ELF-1 (cell line): ENCODE data around the gene SOX5.

Source experiments
- DNase-seq: peaks from one replicate; pipeline ENCODE4 v3.0.0-alpha.2; 2016; ENCODE audit warnings: low read depth, low spot score

The SOX5 gene

DNA sequence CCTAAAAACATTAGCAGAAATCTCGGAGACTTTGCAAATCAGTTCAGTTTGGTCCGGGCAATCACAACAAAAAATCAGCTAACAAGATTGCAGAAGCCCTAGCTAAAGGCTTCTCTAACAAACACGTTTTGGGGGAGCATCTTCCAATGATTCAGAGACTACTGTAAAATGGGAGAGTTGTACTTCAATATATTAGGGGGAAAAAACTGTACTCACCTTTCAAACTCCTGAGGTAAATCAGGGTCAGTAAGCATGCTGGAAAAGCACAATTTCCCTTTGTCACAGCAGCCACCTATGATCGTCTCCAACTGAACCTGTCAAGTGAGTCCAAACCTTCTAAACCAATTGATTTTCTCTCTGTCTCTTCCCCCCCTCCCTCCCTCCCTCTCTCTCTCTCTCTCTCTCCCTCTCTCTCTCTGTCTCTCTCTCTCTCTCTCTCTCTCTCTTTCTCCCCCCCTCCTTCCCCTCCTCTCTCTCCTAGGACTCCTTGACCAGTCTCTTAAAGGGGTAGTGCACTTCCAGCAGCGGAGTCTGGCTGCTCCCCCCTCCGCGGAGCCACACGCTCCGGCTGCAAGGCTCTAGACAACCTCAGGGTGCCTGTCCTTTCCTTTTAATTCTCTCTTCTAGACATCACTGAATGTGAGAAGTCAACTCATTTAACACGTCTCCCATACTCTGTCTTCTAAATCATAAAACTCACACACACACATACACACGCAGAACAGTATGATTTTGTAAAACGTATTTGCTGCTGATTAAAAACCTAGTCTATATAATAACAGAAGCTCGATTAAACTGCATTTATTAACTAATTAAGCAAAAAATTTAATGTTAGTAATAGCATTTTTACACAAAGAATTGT, at the start of gene SOX5:
SOX5 (minus strand) TSS at position 323 of the 862 bp plus-strand sequence; CDS start at position 254, 69 bp downstream.
- DNase-seq: peak; percentile 79

DNA sequence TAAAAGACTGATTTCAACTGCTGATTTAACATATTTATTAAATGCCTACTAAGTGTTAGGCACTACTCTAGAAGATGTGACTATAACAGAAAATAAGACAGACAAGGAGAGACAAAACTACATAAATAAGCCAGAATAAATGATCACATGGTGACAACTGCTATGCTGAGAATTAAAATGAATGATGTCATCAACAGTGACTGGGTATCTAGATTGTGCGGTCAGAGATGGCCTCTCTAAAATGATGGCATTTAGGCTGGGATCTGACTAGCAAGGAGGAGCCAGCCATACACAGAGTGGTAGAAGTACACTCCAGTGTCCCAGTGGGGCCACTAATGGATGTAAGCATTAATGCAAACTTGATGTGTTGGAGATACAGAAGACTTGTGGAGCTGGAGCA, 37.6 kb upstream of the SOX5 start:
- DNase-seq: no peak

DNA sequence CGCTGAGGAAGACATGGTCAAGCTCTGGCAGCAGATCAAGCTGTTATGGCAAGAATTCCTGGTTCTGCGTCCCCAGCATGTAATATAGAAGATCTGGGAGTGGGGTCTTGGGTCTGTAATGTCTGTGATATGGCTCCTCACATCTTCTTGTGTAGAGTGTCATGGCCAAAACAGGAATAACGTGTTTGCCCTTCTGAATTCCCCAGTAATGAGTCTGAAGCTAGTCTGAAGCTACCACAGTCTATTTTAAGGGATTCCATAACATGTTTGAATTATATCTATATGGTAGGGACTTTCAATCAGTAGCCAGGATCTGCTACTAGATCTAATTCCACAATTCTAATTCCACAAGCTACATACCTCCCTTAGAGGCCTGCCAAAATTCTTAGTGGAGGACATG, 31.4 kb upstream of the SOX5 start:
- no peak for DNase-seq

DNA sequence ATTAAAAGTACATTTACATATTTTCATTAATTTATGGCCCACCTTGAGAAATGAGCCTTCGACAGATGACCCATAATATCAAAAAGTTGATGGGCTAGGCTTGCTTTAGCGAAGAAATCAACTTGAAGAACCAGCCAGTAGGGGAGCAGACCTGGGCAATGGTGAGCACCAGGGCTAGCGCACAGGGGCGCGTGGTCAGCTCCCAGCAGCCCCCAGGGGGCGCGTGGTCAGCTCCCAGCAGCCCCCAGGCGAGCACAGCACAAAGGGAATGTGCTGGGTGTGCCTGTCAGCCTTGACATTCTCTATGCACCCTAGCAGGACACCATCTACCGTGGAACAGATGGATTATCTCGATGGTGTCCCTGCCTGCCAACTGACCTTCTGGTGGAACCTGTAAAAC, 15.3 kb upstream of the SOX5 start:
- DNase-seq: no peak

DNA sequence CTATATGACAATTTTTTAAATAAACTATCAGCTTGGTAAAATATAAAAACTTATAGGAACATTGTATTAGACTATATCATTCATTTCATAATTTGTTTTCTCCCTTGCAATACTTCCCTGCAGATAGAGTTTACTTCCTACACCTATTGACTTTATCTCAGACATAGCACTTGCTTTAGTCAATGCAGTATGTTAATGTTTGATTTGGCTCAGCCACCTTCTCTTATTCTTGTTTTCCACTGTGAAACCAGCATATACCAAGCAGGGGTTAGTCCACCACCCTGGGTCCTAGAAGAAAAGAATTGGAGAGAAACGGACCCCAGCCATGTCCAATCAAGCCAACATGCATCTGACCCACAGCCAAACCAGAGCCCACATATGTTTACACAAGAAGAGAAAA, 10.4 kb upstream of the SOX5 start:
- no peak for DNase-seq

DNA sequence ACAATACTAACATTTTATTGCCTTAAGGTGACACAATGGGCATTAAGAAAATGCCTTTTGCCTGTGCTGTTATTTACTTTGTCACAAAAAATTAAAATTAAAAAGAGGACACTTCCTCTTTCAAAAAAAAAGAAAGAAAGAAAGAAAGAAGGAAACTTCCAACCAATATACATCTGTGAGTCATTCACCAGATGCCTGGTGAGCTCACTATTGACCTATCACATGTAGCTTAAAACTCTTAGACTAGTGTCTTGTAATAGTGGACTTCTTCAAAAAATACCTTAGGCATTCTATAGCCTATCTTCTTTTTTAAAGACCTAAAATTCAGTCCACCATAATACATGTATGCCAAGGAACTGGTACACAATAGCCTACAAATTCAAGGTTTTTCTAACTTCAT, 4.9 kb upstream of the SOX5 start:
- no peak for DNase-seq

DNA sequence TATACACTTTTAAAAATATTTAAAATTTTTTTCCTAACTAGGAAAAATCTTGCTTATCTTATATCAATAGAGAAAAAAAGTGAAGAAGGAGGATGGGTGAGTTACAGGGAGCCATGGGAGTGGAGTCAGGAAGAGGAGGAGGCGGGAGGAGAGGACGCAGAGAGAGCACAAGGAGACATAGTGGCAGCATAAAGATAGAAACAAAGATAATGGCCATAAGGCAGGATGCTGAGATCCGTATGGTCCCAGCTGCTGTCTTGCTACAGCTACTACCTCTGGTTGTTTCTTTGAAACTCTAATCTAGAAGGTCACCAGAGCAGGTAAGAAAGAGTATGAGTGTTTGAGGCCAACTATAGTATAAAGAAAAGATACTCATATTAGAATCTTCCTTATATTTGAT, 2.6 kb upstream of the SOX5 start:
- DNase-seq: no peak

DNA sequence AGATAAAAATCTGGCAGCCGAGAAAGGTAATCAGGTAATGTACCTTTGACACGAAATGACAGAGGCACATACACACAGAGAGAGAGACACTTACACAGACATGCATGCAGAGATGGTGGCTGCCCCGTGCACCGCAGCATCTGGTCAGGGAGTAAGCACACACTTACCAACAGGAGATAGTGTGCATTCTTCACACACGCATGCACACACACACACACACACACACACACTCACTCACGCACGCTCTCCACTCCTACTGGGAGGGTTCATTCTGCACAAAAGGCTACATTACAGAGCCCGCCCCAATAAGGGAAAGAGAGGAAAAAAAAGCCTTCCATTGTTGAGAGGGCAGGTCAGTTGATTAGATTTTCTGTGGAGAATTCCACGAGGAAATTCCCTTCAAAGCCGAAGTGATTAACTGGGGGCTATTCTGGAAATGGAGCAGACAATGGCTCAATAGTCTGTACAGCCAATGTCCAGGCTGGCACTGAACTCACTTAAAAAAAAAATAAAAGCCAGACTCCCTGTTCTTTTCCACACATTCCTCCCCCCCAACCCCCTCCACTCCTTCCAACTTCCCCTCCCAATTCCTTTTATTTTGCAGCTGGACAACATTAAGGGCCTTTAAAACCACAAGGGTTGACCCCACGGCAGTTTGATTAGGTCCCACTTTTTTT, 1.4 kb upstream of the SOX5 start:
- peak; percentile 40 for DNase-seq

DNA sequence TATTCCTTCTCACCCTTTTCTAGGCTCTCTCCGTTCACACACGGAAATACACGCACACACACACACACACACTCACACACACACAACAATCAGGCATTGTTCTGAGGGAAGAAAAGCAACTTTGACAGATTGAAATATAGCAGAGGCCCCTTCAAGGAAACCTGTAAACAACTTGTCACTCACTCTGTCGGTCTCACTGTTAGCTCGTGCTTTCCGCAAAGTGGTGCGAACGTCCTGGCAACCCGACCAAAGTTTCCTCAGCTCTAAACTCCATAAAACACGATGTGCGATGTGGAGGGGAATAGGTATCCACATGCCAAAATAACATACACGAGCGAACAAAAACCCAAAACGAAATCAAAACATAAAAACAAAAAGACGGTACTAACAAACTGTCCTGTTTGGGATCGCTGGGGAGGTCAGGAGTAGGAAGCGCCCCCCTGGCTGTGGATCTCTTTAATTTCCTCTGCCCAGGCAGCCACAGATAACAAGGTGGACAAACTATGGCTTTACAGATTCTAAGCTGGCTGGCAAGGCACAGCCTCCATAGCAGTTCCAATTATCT, 822 bp upstream of the SOX5 start:
- peak; percentile 58 for DNase-seq

DNA sequence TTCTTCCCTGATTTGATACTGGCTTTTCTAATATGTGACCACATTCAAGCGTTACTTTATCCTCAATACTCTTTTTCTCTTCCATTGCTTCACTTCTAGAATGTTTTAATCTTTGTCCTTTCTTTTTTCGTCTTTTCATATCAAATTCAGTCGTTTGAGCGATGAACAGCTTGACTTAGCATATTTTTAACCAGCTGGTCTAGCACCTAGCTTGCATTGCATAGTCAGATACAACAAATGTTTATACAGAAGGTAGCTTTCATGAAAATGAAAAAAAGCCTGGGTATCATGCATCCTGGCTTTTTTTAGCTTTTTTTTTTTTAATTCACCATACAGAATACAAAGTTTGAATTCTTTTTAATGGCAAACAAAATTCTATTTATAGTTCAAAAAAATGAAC, 1.2 kb downstream of the SOX5 start:
- no peak for DNase-seq

DNA sequence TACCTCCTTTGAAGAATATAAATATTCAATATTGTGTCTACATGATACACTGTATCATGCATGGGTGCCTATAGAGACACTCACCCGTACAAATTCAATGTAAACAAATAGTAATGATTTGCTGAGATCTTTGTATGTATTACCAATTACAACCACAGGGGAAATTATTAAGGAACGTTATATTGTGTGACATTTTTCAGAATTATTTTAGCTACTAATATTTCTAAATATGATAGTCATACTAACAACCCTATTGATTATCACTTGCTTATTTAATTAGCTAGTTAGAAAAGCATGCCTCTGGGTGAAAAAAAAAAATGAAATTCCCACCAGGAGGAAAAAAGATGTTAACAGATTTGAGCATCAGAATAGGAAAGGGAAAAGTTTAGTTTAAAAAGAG, 2.1 kb downstream of the SOX5 start:
- no peak for DNase-seq

DNA sequence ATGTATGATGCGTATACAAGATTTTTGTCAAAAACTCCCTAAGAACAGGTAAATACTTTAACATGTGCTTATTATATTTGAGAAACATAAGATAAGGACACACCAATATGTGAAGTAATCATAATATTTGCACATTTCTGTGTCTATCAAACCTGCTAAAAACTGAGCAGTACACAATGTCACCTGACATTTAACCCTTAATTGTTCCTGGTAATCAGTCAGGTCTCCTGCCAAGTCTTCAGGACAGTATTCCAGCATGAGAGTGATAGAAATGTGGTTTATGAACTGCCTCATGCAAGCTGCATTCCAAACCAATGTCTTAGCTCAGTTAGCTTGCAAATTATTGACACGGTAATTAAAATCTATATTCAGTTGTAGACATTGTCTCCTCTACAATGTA, 4.2 kb downstream of the SOX5 start:
- DNase-seq: no peak

DNA sequence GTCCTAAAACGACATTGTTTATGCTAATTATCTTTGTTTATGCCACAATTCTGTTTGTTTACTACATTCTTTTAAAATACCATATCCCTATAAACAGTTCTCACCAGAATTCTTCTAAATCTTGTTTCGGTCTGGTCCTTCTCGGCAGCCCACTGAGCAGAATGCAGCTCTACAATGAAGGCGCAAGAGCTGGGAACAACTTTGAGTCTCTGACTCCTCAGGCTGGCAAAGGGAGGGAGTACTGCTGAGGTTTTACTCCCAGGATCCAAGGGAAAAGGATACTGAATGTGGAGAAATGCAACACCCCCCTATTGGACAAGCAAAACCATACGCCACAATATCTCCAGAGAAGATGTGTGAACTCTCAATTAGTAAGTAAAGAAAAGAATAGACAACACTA, 5.4 kb downstream of the SOX5 start:
- DNase-seq: peak; percentile 12

DNA sequence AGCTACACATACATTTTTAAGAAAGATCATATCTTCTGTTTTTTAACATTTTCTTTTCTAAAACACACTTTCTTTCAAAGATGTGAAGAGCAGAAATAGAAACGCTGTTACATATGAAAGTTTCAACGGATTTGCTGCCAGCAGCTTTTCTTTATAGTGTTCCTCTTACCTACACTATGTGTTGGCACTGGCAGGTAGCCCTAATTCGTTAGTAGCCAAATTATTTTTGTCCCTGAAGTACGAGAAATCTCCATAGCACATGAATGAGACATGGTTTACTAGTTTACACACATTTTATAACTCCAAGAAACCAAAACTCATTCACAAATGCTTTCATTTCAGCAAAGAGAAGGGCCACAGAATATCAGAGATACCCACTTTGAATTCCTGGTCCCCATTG, 6.6 kb downstream of the SOX5 start:
- no peak for DNase-seq

DNA sequence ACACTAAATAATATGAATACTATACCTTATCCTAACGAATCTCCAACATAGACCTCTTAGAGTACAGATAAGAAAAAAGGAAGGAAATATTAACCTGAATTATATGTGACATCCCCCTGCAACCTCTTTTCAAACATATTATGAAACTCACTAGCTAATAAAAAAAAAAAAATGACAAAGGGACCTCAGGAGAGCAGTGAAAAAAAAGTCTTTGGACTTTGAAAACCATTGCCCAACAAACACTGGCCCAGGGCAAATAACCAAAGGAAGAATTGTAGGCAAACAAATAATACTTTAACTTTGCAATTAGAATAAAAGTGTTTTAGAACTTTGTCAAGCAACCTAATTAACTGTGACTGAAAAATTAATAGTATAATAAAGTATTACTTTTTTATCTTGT, 7.7 kb downstream of the SOX5 start:
- no peak for DNase-seq

DNA sequence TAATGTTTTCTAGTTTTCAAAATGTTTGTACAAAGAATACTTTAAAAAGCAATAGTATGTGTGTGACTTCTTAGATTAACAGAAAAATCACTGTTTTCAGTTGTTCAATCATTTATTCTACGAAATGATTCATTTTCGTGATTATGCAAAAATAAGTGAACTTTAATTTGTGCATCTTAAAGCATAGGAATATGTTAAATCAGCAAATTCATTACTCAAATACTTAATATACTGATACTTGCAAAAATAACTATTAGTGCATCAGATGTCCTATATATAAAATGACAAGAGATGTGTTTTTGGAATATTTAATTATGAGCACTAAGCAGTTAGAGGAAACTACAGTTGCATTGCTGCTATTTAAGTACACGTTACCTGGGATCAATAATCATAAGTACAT, 11.0 kb downstream of the SOX5 start:
- no peak for DNase-seq

DNA sequence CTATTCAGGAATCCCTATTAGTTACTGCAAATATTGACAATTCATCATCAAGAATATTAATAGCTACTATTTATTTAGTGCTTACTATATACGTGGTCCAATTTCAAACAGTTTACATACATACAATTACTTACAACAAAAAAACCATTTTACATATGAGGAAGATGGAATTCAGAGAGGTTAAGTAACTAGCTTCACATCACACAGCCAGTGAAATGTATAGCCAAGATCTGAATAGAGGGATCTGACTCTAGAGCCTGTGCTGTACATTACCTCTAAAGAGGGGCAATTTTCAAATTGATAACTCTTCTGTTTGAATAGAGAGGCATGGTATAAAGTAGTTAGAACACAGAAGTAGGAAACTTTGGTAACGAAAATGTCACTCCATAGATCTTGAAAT, 18.3 kb downstream of the SOX5 start:
- DNase-seq: no peak

DNA sequence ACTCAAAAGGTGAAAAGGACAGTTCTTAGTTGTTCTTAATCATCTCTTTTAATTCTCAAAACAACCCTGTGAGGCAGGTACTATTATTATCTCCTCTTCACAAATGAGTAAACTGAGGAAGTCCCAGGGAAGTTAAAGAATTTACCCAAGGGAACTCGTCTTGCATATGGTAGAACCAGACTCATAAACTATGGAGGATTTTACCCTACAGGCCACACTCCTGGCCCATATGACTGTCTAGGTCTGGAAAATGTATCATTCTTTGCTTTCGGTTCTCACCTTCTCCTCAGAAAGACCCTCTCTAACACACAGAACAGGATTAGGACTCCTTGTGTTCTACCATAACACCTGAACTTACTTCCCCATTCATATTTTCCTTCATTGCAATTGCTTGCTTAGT, 18.9 kb downstream of the SOX5 start:
- no peak for DNase-seq

DNA sequence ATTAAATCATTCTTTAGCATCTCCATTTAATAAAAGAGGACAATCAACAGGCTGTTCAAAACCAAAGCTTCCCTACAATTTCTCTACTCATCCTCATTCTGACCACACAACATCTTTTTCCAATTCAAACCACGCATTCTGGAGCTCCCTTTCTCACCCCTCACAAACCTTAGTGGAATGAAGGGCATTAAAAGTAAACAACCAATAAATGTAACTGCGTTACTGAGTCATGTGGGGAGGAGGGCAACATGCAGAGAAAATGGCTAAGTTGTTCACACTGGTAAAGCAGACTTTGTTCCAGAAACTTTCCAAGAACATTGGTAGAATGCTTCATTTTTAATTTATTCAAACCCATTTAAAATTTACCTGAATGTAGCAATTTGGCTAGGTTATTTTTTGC, 19.6 kb downstream of the SOX5 start:
- DNase-seq: no peak

DNA sequence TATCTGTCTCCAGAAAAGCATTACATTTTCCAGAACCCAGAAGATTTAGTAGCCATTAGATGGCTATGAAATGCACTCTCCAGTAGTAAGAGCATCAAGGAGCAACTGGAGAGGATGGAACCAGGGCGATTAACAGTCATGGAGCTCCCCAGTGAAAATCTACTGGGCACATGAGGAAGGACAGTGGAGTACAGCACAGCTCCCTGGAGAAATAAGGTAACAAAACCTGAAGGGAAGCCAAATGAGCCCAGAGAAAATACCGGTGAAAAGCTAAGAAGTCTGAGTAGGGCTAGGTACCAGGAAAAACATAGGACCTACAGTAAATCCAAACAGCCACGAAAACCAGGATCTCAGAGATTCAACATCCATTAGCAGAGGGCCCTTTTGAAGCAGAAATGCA, 21.6 kb downstream of the SOX5 start:
- DNase-seq: no peak

DNA sequence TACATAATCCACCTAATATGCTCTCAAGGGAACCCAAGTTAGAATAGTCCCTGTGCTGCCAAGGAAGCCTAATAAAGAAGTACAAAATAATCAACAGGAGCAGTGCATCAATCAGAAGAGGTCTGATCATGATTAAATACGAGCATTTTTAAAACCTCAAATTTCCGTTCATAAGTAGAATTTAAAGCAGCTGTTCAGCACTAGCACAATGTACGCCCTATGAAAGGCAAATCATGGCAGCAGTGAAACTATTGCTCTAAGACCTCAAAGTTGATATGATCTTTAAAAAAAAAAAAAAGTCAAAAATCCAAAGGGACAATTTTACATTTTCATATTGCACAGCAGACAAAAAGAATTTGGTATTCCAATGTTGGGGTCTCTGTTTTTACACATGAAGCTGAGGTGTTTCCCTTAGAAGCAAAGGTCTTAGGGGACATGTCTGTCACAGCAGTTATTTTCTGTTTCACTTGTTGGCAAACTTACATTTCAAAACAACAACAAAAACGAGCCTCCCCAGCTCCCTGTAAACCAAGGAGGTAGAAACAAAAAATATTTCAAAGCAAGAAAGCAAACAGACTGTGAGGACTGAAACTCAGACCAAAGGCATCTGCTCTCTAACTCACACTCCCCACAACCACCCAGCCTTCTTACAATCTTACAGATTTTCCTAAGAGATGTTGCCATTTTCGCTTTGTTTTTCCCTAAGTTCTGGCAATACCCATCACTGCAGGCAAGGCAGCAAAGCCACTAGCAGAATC, 28.2 kb downstream of the SOX5 start:
- DNase-seq: no peak

DNA sequence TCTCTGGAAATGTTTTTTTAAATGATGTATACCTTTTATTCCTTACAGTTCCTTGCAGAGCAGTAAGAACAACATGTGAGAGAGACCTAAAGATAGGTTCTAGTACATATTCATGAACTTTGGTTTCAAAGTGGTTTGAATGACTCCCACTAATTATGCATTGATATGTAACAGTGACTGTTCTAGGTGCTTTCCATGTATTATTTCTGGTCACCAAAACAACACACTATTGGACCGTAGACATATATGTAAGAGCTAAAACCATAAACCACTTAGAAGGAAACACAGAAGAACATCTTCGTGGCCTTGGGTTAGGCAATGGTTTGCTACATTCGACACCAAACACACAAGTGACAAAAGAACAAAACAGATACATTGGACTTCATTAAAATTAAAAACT, 37.9 kb downstream of the SOX5 start:
- no peak for DNase-seq
